ENCODE measurements around the gene SLC8A1.

SLC8A1 gene

DNA sequence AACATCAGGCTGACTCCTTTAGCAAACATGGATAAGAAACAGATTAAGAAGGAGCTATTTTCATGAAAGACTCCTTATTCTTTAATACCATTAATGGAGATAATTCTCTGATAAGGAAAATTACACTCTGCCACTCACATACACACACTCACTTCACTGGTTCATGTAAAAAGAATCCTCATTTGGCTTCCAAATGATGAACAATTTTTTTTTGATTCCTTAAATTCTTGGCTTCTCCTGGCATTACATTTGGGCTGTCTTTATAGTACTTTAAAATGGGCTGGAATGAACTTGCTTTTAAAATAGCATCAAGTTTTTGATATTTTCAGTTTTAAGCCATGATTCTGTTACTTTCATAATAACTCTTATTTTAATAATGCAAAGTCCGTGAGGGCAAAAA, 328.6 kb downstream of the SLC8A1 start:
- Histone ChIP-seq H3K4me3 (replicated peaks; ENCODE audit: low read depth, low read length) (no peak overlapping the region), H3K36me3 (ENCODE audit: control insufficient read depth, insufficient read depth, low read length) (no peaks in the 10 kb centered on the region), H3K27me3 (replicated peaks; ENCODE audit: control insufficient read depth, insufficient read depth, low read length) (no peaks in the 10 kb centered on the region)
- no peak for DNase-seq (ENCODE audit: extremely low read depth, insufficient read length)
- TF ChIP-seq, protein P1, sequence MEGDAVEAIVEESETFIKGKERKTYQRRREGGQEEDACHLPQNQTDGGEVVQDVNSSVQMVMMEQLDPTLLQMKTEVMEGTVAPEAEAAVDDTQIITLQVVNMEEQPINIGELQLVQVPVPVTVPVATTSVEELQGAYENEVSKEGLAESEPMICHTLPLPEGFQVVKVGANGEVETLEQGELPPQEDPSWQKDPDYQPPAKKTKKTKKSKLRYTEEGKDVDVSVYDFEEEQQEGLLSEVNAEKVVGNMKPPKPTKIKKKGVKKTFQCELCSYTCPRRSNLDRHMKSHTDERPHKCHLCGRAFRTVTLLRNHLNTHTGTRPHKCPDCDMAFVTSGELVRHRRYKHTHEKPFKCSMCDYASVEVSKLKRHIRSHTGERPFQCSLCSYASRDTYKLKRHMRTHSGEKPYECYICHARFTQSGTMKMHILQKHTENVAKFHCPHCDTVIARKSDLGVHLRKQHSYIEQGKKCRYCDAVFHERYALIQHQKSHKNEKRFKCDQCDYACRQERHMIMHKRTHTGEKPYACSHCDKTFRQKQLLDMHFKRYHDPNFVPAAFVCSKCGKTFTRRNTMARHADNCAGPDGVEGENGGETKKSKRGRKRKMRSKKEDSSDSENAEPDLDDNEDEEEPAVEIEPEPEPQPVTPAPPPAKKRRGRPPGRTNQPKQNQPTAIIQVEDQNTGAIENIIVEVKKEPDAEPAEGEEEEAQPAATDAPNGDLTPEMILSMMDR (IDR thresholded peaks at IDR 0.05; ENCODE audit: insufficient read depth, low read length, poor library complexity, severe bottlenecking) = no peak

DNA sequence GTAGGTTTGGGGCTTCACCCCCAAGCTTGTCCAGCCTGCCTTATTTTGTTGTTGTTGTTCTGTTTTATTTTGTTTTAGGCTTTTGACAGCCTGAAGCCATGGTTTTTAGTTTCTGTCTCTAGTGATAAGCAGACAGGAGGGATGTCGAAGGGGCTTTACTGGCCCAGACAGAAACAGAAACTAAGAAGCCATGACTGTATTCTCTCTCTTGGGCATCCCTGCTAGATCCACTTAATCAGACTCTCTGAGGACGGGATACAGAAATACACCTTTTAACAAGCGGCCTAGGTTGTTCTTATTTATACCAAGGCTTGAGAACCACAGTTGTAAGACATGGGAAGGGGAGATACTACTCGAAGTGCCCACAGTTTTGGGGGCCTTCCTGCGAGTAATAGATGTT, 330.9 kb downstream of the SLC8A1 start:
- no peak for DNase-seq (ENCODE audit: extremely low read depth, insufficient read length)
- H3K4me3 ChIP-seq (replicated peaks; ENCODE audit: low read depth, low read length) = no peak overlapping the region
- TF ChIP-seq, protein P1 (IDR thresholded peaks at IDR 0.05; ENCODE audit: insufficient read depth, low read length, poor library complexity, severe bottlenecking) = no peak

DNA sequence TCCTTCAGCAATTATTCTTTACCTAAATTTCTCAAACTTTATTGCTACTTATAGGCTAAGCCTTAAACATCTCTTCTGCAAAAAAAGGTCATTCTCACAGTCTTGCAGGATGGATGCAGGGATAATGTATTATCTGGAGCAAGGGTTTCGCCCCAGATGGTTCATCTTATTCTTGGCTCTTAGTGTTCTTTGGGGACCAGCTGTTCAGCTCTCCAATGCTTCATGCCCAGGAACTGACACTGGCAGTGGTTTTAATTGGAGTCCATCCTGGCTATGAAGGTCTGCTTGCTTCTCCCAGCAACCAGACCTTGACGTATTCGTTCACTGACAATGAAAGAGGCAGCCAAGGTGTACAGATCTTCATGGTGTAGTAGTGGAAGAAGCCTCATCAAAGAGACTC, 331.9 kb downstream of the SLC8A1 start:
- no peak for DNase-seq (ENCODE audit: extremely low read depth, insufficient read length)
- Histone ChIP-seq H3K36me3 (ENCODE audit: control insufficient read depth, insufficient read depth, low read length) (no peaks in the 10 kb centered on the region), H3K27me3 (replicated peaks; ENCODE audit: control insufficient read depth, insufficient read depth, low read length) (no peaks in the 10 kb centered on the region), H3K4me3 (replicated peaks; ENCODE audit: low read depth, low read length) (no peak overlapping the region)
- TF ChIP-seq, protein P1 (IDR thresholded peaks at IDR 0.05; ENCODE audit: insufficient read depth, low read length, poor library complexity, severe bottlenecking) = no peak

More for the DNA sequence above, 330.9 kb downstream of the SLC8A1 start:
- Histone ChIP-seq H3K36me3 (ENCODE audit: control insufficient read depth, insufficient read depth, low read length) (no peaks in the 10 kb centered on the region), H3K27me3 (replicated peaks; ENCODE audit: control insufficient read depth, insufficient read depth, low read length) (no peaks in the 10 kb centered on the region)

DNA sequence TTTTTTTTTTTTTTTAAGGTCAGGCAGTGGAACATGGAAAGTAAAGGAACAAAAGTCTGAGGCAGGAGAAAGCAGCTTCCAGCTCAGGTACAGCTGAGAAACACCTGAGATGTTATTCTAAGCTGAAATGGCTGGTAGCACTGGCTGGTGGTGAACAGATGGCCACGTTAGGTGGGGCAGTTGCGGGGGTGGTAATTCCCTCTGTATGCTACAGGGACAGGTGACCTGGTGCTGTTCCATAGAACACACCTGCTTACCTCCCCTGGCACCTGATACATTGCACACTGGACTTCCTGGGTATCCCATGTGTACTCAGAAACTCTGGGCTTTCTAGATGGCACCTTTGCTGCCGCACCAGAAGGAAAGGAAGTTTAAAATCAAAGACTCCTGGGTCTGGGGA, 333.3 kb downstream of the SLC8A1 start:
- H3K36me3 ChIP-seq (ENCODE audit: control insufficient read depth, insufficient read depth, low read length) = no peaks in the 10 kb centered on the region
- H3K4me3 ChIP-seq (replicated peaks; ENCODE audit: low read depth, low read length) = no peak overlapping the region
- TF ChIP-seq, protein P1 (IDR thresholded peaks at IDR 0.05; ENCODE audit: insufficient read depth, low read length, poor library complexity, severe bottlenecking) = no peak
- no peak for DNase-seq (ENCODE audit: extremely low read depth, insufficient read length)
- H3K27me3 ChIP-seq (replicated peaks; ENCODE audit: control insufficient read depth, insufficient read depth, low read length) = no peaks in the 10 kb centered on the region

DNA sequence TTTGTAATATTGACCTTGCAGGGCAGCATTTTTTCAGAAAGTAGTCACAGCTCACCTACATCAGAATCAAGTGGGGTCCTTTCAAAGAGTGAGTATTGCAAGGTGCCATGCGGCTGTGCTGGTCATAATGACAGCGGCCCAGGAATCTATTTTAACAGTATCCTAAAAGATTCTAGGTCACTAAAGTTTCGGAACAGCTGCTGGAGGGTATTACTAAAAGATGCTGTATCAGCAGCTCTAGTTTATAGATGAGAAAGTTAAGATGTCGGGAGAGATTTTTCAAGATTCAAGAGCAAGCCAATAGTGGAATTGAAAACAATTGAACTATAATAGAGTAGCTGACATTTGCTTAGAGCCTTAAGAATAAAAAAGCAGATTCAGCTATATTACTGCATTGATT, 336.0 kb downstream of the SLC8A1 start:
- no peak for DNase-seq (ENCODE audit: extremely low read depth, insufficient read length)
- no peak overlapping the region for H3K4me3 ChIP-seq (replicated peaks; ENCODE audit: low read depth, low read length)
- TF ChIP-seq, protein P1 (IDR thresholded peaks at IDR 0.05; ENCODE audit: insufficient read depth, low read length, poor library complexity, severe bottlenecking) = no peak
- no peaks in the 10 kb centered on the region for H3K36me3 ChIP-seq (ENCODE audit: control insufficient read depth, insufficient read depth, low read length)
- H3K27me3 ChIP-seq (replicated peaks; ENCODE audit: control insufficient read depth, insufficient read depth, low read length) = no peaks in the 10 kb centered on the region

DNA sequence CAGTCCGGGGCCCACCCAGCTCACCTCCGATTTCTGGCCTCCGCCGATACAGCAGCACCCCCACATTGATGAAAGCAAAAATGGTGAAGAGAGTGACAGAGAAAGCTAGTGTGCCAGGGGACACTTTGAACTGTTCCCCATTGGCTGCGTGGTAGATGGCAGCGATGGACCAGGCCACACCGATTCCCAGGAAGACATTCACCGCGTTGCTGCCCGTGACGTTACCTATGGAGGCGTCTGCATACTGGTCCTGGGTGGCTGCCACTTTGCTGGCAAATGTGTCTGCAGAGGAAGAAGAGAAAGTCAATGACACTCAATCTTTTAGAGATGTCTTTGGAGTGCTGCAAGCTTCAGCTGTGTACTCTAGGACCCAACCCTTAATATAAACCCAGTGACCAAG, 336.5 kb downstream of the SLC8A1 start:
- no peaks in the 10 kb centered on the region for H3K27me3 ChIP-seq (replicated peaks; ENCODE audit: control insufficient read depth, insufficient read depth, low read length)
- TF ChIP-seq, protein P1 (IDR thresholded peaks at IDR 0.05; ENCODE audit: insufficient read depth, low read length, poor library complexity, severe bottlenecking) = no peak
- DNase-seq (ENCODE audit: extremely low read depth, insufficient read length) = no peak
- H3K36me3 ChIP-seq (ENCODE audit: control insufficient read depth, insufficient read depth, low read length) = no peaks in the 10 kb centered on the region
- H3K4me3 ChIP-seq (replicated peaks; ENCODE audit: low read depth, low read length) = no peak overlapping the region
